Panc1 (cell line): ENCODE results near the gene EFCAB9.

Source experiments
- CTCF ChIP-seq: fragments of 450-650 bp; IDR thresholded peaks from 2 replicates; pipeline ENCODE4 v1.5.1; 2017; ENCODE audit warnings: mild to moderate bottlenecking
- POLR2AphosphoS5 ChIP-seq: IDR thresholded peaks from 2 replicates; pipeline ENCODE4 v1.6.1; 2012; ENCODE audit warnings: mild to moderate bottlenecking, low read depth, low read length, moderate library complexity
- TCF7L2 ChIP-seq: IDR thresholded peaks from 2 replicates; pipeline ENCODE4 v1.6.1; 2011; ENCODE audit warnings: mild to moderate bottlenecking, low read depth, low read length, inconsistent platforms
- TF ChIP-seq, protein P1 (sequence below), 2 experiments: IDR thresholded peaks; 2 replicates each; pipeline ENCODE4 v1.6.1; 2011 to 2012; ENCODE audit warnings: low read depth in 2 of 2, control low read depth in 1 of 2, low read length in 1 of 2, mild to moderate bottlenecking in 1 of 2, moderate library complexity in 1 of 2; ENCODE audit not compliant: insufficient read depth in 1 of 2

DNA sequence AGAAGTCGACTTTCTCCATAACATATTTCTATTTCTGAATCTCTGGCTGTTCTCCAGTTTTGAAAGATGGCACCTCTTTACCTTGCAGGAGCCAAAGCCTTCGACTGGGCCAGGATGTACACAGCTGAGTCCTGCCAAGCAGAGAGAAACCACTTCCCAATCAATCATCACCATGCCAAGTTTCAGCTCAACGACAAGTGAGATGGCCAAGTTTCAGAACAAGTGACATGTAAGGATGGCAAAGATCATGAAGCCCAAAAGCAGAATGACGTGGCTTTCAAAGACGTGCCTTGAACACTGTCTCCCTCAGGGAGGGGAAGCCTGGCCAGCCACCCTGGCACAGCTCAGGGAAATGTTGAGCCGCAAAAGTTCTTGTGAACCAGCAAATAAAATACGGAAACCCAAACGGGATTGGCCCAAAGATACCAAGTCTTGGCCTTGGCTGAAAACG is 23.7 kb upstream of the EFCAB9 start:
- TF ChIP-seq CTCF (no peak), POLR2AphosphoS5 (no peak), TCF7L2 (no peak)
- TF ChIP-seq, protein P1, sequence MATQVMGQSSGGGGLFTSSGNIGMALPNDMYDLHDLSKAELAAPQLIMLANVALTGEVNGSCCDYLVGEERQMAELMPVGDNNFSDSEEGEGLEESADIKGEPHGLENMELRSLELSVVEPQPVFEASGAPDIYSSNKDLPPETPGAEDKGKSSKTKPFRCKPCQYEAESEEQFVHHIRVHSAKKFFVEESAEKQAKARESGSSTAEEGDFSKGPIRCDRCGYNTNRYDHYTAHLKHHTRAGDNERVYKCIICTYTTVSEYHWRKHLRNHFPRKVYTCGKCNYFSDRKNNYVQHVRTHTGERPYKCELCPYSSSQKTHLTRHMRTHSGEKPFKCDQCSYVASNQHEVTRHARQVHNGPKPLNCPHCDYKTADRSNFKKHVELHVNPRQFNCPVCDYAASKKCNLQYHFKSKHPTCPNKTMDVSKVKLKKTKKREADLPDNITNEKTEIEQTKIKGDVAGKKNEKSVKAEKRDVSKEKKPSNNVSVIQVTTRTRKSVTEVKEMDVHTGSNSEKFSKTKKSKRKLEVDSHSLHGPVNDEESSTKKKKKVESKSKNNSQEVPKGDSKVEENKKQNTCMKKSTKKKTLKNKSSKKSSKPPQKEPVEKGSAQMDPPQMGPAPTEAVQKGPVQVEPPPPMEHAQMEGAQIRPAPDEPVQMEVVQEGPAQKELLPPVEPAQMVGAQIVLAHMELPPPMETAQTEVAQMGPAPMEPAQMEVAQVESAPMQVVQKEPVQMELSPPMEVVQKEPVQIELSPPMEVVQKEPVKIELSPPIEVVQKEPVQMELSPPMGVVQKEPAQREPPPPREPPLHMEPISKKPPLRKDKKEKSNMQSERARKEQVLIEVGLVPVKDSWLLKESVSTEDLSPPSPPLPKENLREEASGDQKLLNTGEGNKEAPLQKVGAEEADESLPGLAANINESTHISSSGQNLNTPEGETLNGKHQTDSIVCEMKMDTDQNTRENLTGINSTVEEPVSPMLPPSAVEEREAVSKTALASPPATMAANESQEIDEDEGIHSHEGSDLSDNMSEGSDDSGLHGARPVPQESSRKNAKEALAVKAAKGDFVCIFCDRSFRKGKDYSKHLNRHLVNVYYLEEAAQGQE (IDR thresholded peaks at IDR 0.05; ENCODE audit: insufficient read depth in 1 of 2, low read depth in 2 of 2, low read length in 1 of 2), result no peak
